ENCODE results near the gene ELP5.

The ELP5 gene

GRCh38 chr17:7219229-7219811 lies 32.7 kb upstream of the ELP5 start:
- DNase-seq = no peak

GRCh38 chr17:7219812-7220592 lies 32.0 kb upstream of the ELP5 start, which contains the start of the genes ACADVL and DLG4:
Gene ACADVL (plus strand): TSS chr17:7219938. CDS start chr17:7219985, 47 bp downstream.
Gene DLG4 (minus strand): TSS chr17:7219836.
- peak; percentile 86 for DNase-seq

- DNase-seq = peak; percentile 57
Observed at GRCh38 chr17:7220593-7221277, 31.3 kb upstream of the ELP5 start.

GRCh38 chr17:7221278-7222092 lies 30.5 kb upstream of the ELP5 start:
- DNase-seq = no peak

- no peak for DNase-seq
Observed at GRCh38 chr17:7222093-7222971, 29.7 kb upstream of the ELP5 start.

- no peak for DNase-seq
Observed at GRCh38 chr17:7222972-7223292, 29.1 kb upstream of the ELP5 start.

- DNase-seq = no peak
Observed at GRCh38 chr17:7223375-7223774, 28.6 kb upstream of the ELP5 start.

- DNase-seq = no peak
Observed at GRCh38 chr17:7224110-7224509, 27.9 kb upstream of the ELP5 start.

GRCh38 chr17:7224661-7225111 lies 27.3 kb upstream of the ELP5 start:
- DNase-seq = no peak

GRCh38 chr17:7225711-7226331 lies 26.2 kb upstream of the ELP5 start:
- DNase-seq = no peak

GRCh38 chr17:7226721-7227710 lies 25.0 kb upstream of the ELP5 start:
- DNase-seq = no peak

- no peak for DNase-seq
Observed at GRCh38 chr17:7228920-7229319, 23.1 kb upstream of the ELP5 start.

- no peak for DNase-seq
Observed at GRCh38 chr17:7229504-7229903, 22.5 kb upstream of the ELP5 start.

- no peak for DNase-seq
Observed at GRCh38 chr17:7232114-7232513, 19.9 kb upstream of the ELP5 start.

- no peak for DNase-seq
Observed at GRCh38 chr17:7233701-7234082, 18.3 kb upstream of the ELP5 start.

- DNase-seq = peak; percentile 95
Observed at GRCh38 chr17:7234083-7234951, 17.7 kb upstream of the ELP5 start, which contains the start of gene DVL2. Gene DVL2 (minus strand): TSS chr17:7234517. CDS start chr17:7234262, 255 bp downstream.

GRCh38 chr17:7235693-7236665 lies 16.0 kb upstream of the ELP5 start:
- DNase-seq = no peak

- DNase-seq = no peak
Observed at GRCh38 chr17:7236808-7237207, 15.2 kb upstream of the ELP5 start.

Measured in fibroblast of skin of right quadriceps (primary cell).